IMR-90 (cell line): ENCODE data around the gene XAB2. TPM values are rescaled to one million over a fixed set of nuclear protein-coding genes. Genes with fewer than 3 reads are reported as not detected.

ENCODE experiments used
- ATAC-seq: fragments of 200-7000 bp; cut with Tn5 transposase; 2 replicates; pipeline ENCODE4 v1.9.1; 2020; ENCODE audit warnings: low read depth, mild to moderate bottlenecking, moderate library complexity
- BruUV-seq: library from RNA; stranded (reverse); fragments of 400-500 nt; replicated peaks from 2 replicates; lab custom pipeline; 2021; lab: Mats Ljungman, UMichigan
- CTCF ChIA-PET: fragments of 300-600 bp; formaldehyde crosslinking; extraction: SDS; loops from one replicate; lab custom pipeline; 2021; ENCODE audit warnings: antibody characterized with exemption; lab: Yijun Ruan, JAX
- POLR2A ChIA-PET: fragments of 300-600 bp; sonication (Branson Sonifier 250); formaldehyde crosslinking; loops from one replicate; lab custom pipeline; 2022; ENCODE audit warnings: antibody characterized with exemption; ENCODE audit not compliant: unreplicated experiment; lab: Charles Lee
- DNase-seq: peaks from one replicate; pipeline ENCODE4 v3.0.0; 2013
- H2AFZ ChIP-seq: replicated peaks from 2 replicates; pipeline ENCODE3; 2013; ENCODE audit warnings: low read length, mild to moderate bottlenecking; ENCODE audit not compliant: poor library complexity
- H2AK5ac ChIP-seq: 2 replicates; pipeline ENCODE4 v1.6.1; 2013; ENCODE audit warnings: low read depth, low read length, inconsistent platforms
- H2AK9ac ChIP-seq: replicated peaks from 2 replicates; pipeline ENCODE3; 2013; ENCODE audit warnings: mild to moderate bottlenecking, low read depth, low read length, moderate library complexity; ENCODE audit not compliant: poor library complexity
- H2BK120ac ChIP-seq: 2 replicates; pipeline ENCODE4 v1.6.1; 2013; ENCODE audit warnings: low read depth, low read length, inconsistent platforms
- H2BK15ac ChIP-seq: 3 replicates; pipeline ENCODE4 v1.6.1; 2013; ENCODE audit warnings: low read depth, low read length, inconsistent platforms
- H2BK20ac ChIP-seq: 2 replicates; pipeline ENCODE4 v1.6.1; 2013; ENCODE audit warnings: low read depth, mild to moderate bottlenecking, inconsistent platforms, low read length, moderate library complexity
- H2BK5ac ChIP-seq: 2 replicates; pipeline ENCODE4 v1.6.1; 2013; ENCODE audit warnings: mild to moderate bottlenecking, low read depth, low read length, inconsistent platforms; ENCODE audit not compliant: poor library complexity, severe bottlenecking
- H3K14ac ChIP-seq: replicated peaks from 2 replicates; pipeline ENCODE4 v1.6.1; 2013; ENCODE audit warnings: low read depth, low read length, inconsistent platforms
- H3K18ac ChIP-seq: 2 replicates; pipeline ENCODE4 v1.6.1; 2013; ENCODE audit warnings: low read depth, low read length, control low read depth
- H3K23ac ChIP-seq: 2 replicates; pipeline ENCODE4 v1.6.1; 2013; ENCODE audit warnings: low read depth, low read length, inconsistent platforms
- H3K27ac ChIP-seq: 2 replicates; pipeline ENCODE4 v1.5.1; 2013; ENCODE audit warnings: mild to moderate bottlenecking, control low read depth, low read length; ENCODE audit not compliant: insufficient read depth
- H3K27me3 ChIP-seq: 2 replicates; pipeline ENCODE4 v1.6.1; 2013; ENCODE audit warnings: low read length; ENCODE audit not compliant: control insufficient read depth, insufficient read depth
- H3K36me3 ChIP-seq: 2 replicates; pipeline ENCODE4 v1.6.1; 2013; ENCODE audit warnings: low read length, mixed read lengths; ENCODE audit not compliant: control insufficient read depth, insufficient read depth
- H3K4ac ChIP-seq: 2 replicates; pipeline ENCODE4 v1.6.1; 2013; ENCODE audit warnings: low read depth, low read length, inconsistent platforms
- H3K4me1 ChIP-seq: 2 replicates; pipeline ENCODE4 v1.6.1; 2013; ENCODE audit warnings: low read length, mixed read lengths; ENCODE audit not compliant: control insufficient read depth, insufficient read depth
- H3K4me2 ChIP-seq: 2 replicates; pipeline ENCODE4 v1.6.1; 2013; ENCODE audit warnings: low read depth, mild to moderate bottlenecking, control low read depth, low read length, moderate library complexity
- H3K4me3 ChIP-seq: 2 replicates; pipeline ENCODE4 v1.5.1; 2013; ENCODE audit warnings: low read depth, mild to moderate bottlenecking, control low read depth, low read length, moderate library complexity; ENCODE audit not compliant: insufficient read depth
- H3K56ac ChIP-seq: 2 replicates; pipeline ENCODE4 v1.6.1; 2013; ENCODE audit warnings: low read length, inconsistent platforms; ENCODE audit not compliant: insufficient read depth; ENCODE audit errors: extremely low read depth
- H3K79me1 ChIP-seq, 2 experiments: 2 replicates each; pipeline ENCODE4 v1.6.1; 2013; ENCODE audit warnings: low read length in 2 of 2, inconsistent platforms in 1 of 2, low read depth in 1 of 2
- H3K9ac ChIP-seq: 2 replicates; pipeline ENCODE4 v1.6.1; 2013; ENCODE audit warnings: low read depth, low read length, control low read depth
- H3K9me1 ChIP-seq: 2 replicates; pipeline ENCODE4 v1.6.1; 2013; ENCODE audit warnings: low read length, inconsistent platforms; ENCODE audit not compliant: insufficient read depth
- H3K9me3 ChIP-seq: 2 replicates; pipeline ENCODE4 v1.6.1; 2013; ENCODE audit warnings: low read length; ENCODE audit not compliant: control insufficient read depth, insufficient read depth
- H4K20me1 ChIP-seq: 2 replicates; pipeline ENCODE4 v1.6.1; 2013; ENCODE audit warnings: low read length, inconsistent platforms; ENCODE audit not compliant: insufficient read depth
- H4K5ac ChIP-seq: 2 replicates; pipeline ENCODE4 v1.6.1; 2013; ENCODE audit warnings: mild to moderate bottlenecking, low read depth, low read length, control low read depth
- H4K8ac ChIP-seq, 2 experiments: 2 replicates each; pipeline ENCODE4 v1.6.1; 2013; ENCODE audit warnings: low read depth in 2 of 2, low read length in 2 of 2, control low read depth in 1 of 2, inconsistent platforms in 1 of 2
- H4K91ac ChIP-seq: 2 replicates; pipeline ENCODE4 v1.6.1; 2013; ENCODE audit warnings: low read depth, low read length, inconsistent platforms; ENCODE audit not compliant: insufficient read depth
- CHD1 ChIP-seq: IDR thresholded peaks from 2 replicates; pipeline ENCODE4 v1.6.1; 2012; ENCODE audit warnings: low read depth, low read length, improper control_type of control experiment
- MAFK ChIP-seq: IDR thresholded peaks from 2 replicates; pipeline ENCODE4 v1.6.1; 2012; ENCODE audit warnings: low read depth, low read length, improper control_type of control experiment
- RCOR1 ChIP-seq: IDR thresholded peaks from 2 replicates; pipeline ENCODE4 v1.6.1; 2012; ENCODE audit warnings: mild to moderate bottlenecking, low read length, improper control_type of control experiment; ENCODE audit not compliant: insufficient replicate concordance
- WGBS, 2 experiments: methylation state at CpG; one replicate each; pipeline versions ENCODE4 v1.1.5 to v1.1.7; 2013; ENCODE audit warnings: missing lambda C conversion rate in 2 of 2; ENCODE audit not compliant: insufficient read length in 1 of 2; ENCODE audit errors: extremely low coverage in 2 of 2; 5-methylcytosine and 5-hydroxymethylcytosine counted together
- dilution Hi-C: fragments of 300-500 bp; cut with HindIII; formaldehyde crosslinking; loops from one replicate; pipeline ENCODE4 v1.14.3; 2018; ENCODE audit warnings: low sequenced_read_pairs; ENCODE audit not compliant: unreplicated experiment
- in situ Hi-C: fragments of 300-500 bp; cut with MboI; formaldehyde crosslinking; loops from 3 replicates; pipeline ENCODE4 v1.14.3; 2019; ENCODE audit warnings: low sequenced_read_pairs, inconsistent platforms, mixed read lengths
- intact Hi-C: fragments of 100-400 bp; cut with micrococcal nuclease; formaldehyde crosslinking; loops from 2 replicates; pipeline ENCODE4 v1.10.0; 2022
- polyA plus RNA-seq, 3 experiments: library from polyadenylated mRNA; depleted of rRNA; stranded (reverse); fragments of >200 nt; gene quantifications; 2 replicates each; pipeline ENCODE4 v1.2.3, GENCODE V29; 2012; ENCODE audit warnings: low replicate concordance in 1 of 3
- total RNA-seq: library from RNA; depleted of rRNA; stranded (reverse); fragments of >200 nt; gene quantifications from 2 replicates; pipeline ENCODE4 v1.2.3, GENCODE V29; 2012

XAB2 gene
- total and polyA plus RNA-seq, 2 of the 4 experiments (the other 2 are of a cell fraction), result 29.9 to 34.4 TPM

DNA sequence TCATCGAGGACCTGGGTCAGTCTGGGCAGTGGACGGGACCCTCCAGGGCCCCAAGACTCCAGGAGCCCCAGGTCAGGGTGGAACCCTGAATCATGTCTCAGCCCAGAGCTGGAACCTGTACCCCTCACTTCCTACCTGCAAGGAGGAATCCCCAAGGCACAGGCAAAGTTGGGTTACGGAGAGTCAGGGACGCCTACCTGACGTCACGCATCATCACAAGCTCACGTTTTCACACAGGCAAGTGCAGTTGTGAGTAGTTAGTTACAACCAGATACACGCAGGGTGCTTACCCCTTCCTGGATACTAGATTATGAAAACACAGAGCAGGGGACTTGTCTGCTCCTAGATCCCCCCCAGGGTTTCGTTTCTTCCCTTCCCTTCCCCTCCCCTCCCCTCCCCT is 41.4 kb upstream of the XAB2 start:
- H3K4me1 ChIP-seq, result no peaks in the 10 kb centered on the region
- no peaks in the 10 kb centered on the region for H3K9me1 ChIP-seq
- no peak overlapping the region for H4K91ac ChIP-seq
- no peak overlapping the region for H3K14ac ChIP-seq
- ATAC-seq (no peak), DNase-seq (no peak)
- H3K9me3 ChIP-seq, result peaks cover 4% of the 10 kb centered on the region; the same call in 1 of the 2 replicates
- dilution Hi-C loops (no loop called here), in situ Hi-C loops (no loop called here), intact Hi-C loops (no loop called here)
- H3K18ac ChIP-seq, result no peak overlapping the region
- H2AK5ac ChIP-seq, result no peak overlapping the region
- peaks cover 29% of the 10 kb centered on the region for H3K27me3 ChIP-seq
- POLR2A ChIA-PET, result no interaction called here
- H2BK15ac ChIP-seq, result no peak overlapping the region
- H4K20me1 ChIP-seq, result no peaks in the 10 kb centered on the region
- H3K27ac ChIP-seq, result no peak overlapping the region
- 33% methylated on average over 2 of the region's 9 CpGs; no CpG with 5 or more reads in 1 of the 2 experiments for WGBS, 2 experiments
- no peak overlapping the region for H3K56ac ChIP-seq
- no peak overlapping the region for H2AK9ac ChIP-seq
- no peak overlapping the region for H2BK20ac ChIP-seq
- H4K5ac ChIP-seq, result no peak overlapping the region
- H2BK5ac ChIP-seq, result no peak overlapping the region
- no peak overlapping the region for H3K23ac ChIP-seq
- no peak overlapping the region for H3K9ac ChIP-seq
- no TSS peak for BruUV-seq
- no peak overlapping the region for H2BK120ac ChIP-seq
- CTCF ChIA-PET, result no interaction called here
- H3K4me2 ChIP-seq, result no peak overlapping the region; the same call in 1 of the 2 replicates
- no peak overlapping the region for H4K8ac ChIP-seq
- TF ChIP-seq CHD1 (no peak), RCOR1 (no peak), MAFK (no peak)
- H3K36me3 ChIP-seq, result no peaks in the 10 kb centered on the region
- H3K4ac ChIP-seq, result no peak overlapping the region
- no peaks in the 10 kb centered on the region for H3K79me1 ChIP-seq
- H2AFZ ChIP-seq, result peak overlapping the region; percentile 80
- no peak overlapping the region for H3K4me3 ChIP-seq
